ENCODE results near the gene SFPQ.

DNA sequence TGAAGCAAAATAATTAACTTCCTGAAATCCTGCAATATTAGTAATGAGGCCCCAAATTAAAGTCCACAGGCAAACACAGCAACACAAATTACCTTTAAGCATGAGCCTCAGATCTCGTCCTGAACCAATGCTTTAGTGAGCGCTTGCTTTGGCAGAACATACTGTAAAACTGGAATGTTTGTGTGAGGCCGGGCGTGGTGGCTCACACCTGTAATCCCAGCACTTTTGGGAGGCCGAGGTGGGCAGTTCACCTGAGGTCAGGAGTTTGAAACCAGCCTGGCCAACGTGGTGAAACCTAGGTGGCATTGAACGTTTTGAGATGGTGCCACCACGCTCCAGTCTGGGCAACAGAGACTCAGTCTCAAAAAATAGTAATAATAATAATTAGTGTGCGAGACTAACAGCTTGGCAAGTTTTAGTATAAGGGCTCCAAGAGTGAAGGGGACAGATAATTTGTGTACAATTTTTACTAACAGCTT, 17.8 kb downstream of the SFPQ start:
- TF ChIP-seq, protein P1, sequence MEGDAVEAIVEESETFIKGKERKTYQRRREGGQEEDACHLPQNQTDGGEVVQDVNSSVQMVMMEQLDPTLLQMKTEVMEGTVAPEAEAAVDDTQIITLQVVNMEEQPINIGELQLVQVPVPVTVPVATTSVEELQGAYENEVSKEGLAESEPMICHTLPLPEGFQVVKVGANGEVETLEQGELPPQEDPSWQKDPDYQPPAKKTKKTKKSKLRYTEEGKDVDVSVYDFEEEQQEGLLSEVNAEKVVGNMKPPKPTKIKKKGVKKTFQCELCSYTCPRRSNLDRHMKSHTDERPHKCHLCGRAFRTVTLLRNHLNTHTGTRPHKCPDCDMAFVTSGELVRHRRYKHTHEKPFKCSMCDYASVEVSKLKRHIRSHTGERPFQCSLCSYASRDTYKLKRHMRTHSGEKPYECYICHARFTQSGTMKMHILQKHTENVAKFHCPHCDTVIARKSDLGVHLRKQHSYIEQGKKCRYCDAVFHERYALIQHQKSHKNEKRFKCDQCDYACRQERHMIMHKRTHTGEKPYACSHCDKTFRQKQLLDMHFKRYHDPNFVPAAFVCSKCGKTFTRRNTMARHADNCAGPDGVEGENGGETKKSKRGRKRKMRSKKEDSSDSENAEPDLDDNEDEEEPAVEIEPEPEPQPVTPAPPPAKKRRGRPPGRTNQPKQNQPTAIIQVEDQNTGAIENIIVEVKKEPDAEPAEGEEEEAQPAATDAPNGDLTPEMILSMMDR (IDR thresholded peaks at IDR 0.05; ENCODE audit: poor library complexity, severe bottlenecking): no peak
- TF ChIP-seq, protein P2, sequence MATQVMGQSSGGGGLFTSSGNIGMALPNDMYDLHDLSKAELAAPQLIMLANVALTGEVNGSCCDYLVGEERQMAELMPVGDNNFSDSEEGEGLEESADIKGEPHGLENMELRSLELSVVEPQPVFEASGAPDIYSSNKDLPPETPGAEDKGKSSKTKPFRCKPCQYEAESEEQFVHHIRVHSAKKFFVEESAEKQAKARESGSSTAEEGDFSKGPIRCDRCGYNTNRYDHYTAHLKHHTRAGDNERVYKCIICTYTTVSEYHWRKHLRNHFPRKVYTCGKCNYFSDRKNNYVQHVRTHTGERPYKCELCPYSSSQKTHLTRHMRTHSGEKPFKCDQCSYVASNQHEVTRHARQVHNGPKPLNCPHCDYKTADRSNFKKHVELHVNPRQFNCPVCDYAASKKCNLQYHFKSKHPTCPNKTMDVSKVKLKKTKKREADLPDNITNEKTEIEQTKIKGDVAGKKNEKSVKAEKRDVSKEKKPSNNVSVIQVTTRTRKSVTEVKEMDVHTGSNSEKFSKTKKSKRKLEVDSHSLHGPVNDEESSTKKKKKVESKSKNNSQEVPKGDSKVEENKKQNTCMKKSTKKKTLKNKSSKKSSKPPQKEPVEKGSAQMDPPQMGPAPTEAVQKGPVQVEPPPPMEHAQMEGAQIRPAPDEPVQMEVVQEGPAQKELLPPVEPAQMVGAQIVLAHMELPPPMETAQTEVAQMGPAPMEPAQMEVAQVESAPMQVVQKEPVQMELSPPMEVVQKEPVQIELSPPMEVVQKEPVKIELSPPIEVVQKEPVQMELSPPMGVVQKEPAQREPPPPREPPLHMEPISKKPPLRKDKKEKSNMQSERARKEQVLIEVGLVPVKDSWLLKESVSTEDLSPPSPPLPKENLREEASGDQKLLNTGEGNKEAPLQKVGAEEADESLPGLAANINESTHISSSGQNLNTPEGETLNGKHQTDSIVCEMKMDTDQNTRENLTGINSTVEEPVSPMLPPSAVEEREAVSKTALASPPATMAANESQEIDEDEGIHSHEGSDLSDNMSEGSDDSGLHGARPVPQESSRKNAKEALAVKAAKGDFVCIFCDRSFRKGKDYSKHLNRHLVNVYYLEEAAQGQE (IDR thresholded peaks at IDR 0.05; ENCODE audit: borderline replicate concordance): no peak
- TF ChIP-seq EZH2 (IDR thresholded peaks at IDR 0.05; ENCODE audit: borderline replicate concordance, insufficient read depth, low read length, poor library complexity, severe bottlenecking) (no peak), RAD21 (conservative IDR thresholded peaks at IDR 0.05) (no peak), POLR2AphosphoS5 (IDR thresholded peaks at IDR 0.05) (peak; percentile 37), SMC3 (conservative IDR thresholded peaks at IDR 0.05; ENCODE audit: poor library complexity) (no peak)

All from neural cell (in vitro differentiated cells).